GM18868 (cell line): ENCODE measurements around the gene JAZF1.
"Not testable (repeated sequence)": the region's sequence is repeated elsewhere in the genome, so short reads cannot be mapped to it uniquely, and the experiment has no call there.

Experiments used
- ATAC-seq: cut with Tn5 transposase; IDR thresholded peaks from one replicate; pipeline ENCODE4 v1.9.1; 2021; ENCODE audit warnings: mild to moderate bottlenecking, moderate library complexity; ENCODE audit not compliant: unreplicated experiment

The JAZF1 gene

DNA sequence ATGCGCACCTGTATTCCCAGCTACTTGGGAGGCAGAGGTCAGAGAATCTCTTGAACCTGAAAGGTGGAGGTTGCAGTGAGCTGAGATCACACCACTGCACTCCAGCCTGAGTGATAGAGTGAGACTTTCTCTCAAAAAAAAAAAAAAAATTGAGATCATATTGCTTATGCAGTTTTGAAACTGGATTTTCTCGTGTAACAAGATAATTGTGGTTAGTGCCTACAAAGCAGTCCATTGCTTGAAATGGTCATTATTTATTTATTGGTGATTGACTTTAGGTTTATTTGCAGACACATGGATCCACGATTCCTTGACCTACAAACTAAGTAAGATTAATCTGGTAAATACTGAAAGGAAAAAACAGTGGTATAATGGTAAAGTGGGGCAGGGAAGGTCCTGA, 290.8 kb downstream of the JAZF1 start:
- ATAC-seq: no peak

DNA sequence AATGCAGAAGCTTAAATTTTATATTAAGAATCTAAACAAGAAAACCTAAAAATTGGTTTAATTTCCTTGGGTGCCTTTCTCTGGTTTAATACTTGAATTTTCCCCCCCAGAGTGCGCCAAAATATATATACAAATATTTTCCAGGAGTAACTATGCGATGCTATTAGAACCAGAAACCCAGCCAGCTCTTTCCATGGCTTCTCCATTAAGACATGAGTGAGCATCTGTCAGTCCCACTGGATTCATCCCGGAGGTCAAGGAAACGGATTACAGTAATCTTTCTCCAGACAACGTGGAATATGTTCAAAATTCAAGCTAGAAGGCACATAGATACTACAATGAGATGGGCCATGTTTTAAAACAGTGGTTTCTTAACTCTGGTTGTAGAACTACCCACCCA, 291.9 kb downstream of the JAZF1 start:
- no peak for ATAC-seq

DNA sequence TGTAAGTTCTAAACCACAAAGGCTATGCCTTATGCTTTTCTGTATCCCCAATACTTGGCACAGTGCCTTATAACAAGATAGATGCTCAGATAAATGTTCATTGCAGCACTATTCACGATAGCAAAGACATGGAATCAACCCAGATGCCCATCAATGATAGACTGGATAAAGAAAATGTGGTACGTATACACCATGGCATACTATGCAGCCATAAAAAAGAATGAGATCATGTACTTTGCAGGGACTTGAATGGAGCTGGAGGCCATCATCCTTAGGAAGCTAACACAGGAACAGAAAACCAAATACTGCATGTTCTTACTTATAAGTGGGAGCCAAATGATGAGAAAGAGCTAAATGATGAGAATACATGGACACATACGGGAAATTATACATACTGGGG, 293.9 kb downstream of the JAZF1 start:
- not testable (repeated sequence) for ATAC-seq

DNA sequence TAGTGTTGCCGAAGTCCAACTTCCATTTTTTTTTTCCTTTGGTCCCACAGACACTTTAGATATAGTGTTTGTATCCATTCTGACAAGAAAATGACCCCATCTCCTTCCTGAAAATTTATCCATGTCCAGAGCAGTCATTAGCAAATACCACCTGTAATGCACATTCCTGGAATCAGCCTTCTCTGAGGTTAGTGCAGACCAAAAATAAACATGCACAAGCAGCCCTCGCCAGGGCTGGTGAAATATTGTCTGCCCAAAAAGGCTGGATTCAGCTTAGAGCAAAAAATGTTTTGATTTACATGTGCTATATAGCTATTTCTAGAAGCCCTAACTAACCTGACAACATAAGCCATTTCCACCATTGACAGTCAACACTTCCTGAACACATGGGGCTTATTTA, 294.9 kb downstream of the JAZF1 start:
- no peak for ATAC-seq

DNA sequence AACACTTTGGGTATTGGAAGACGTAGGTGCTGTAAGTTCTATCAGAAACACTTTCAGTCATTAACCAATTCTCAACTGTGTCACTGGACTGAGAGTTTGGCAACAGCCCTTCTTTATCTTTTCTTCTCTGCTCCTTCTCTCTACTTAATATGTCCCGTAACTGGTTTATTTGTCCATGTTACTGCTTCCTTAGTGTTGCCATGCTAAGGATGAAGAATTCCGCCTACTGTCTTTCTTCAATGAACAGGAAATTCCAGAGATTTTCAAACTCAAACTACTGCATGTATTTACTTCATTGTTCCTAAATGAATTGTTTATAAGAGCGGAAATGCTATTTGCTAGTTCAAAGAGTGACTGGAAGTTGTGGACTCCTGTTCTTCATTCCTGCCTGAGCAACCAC, 296.9 kb downstream of the JAZF1 start:
- ATAC-seq: no peak

DNA sequence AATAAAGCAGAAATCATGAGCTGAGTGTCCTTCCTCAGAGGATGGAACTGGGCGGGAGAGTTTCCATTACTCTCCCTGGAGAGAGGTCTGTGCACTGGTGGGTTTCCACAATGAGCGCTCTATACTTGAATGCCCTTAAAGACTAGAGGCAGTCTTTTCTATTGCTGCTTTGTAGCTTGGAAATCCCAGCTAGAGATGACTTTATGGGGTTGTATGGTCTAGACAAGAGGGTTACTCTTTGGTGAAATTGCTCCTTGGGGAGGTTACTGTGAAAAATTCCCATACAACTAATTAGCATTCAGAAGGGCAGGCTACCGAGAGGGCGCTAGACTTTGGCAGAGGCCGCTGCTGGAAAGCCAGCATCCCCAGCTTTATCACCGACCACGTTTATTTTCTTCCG, 303.8 kb downstream of the JAZF1 start:
- no peak for ATAC-seq

DNA sequence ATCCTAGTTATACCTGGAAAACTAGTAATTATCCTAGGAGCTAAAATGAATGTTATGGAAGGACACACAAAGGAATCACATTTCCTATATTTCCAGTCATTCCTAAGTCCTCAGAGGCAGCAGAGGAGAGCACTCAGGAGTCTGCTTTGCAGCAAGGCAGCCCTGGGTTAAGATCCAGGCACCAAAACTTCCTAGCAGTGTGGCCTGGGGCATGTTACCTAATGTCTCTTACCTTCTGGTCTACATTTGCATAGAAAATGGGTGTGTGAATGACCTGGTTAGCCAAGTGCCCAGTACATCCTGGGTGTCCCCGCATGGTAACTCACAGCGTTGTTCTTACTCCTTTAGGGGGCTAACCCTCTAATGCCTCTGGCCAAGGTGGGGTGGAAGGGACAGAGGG, 304.8 kb downstream of the JAZF1 start:
- no peak for ATAC-seq

DNA sequence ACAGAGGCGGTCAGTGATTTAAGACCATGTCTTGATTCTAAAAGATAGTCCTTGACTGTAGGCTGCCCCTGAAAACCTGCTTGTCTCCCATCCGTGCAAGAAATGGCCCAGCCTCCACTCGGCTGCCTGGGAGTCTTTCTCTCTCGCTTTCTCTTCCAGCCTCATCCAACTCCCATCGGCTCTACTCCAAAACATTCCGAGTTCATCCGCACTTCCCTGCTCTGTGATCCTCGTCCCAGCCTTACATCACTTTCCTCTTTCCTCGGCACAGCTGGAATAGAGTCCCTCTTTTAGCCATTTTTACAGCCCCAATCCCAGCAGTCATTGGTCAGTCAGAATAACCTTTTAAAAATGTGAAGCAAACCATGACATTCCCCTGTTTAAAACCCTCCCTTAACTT, 305.5 kb downstream of the JAZF1 start:
- ATAC-seq: no peak

DNA sequence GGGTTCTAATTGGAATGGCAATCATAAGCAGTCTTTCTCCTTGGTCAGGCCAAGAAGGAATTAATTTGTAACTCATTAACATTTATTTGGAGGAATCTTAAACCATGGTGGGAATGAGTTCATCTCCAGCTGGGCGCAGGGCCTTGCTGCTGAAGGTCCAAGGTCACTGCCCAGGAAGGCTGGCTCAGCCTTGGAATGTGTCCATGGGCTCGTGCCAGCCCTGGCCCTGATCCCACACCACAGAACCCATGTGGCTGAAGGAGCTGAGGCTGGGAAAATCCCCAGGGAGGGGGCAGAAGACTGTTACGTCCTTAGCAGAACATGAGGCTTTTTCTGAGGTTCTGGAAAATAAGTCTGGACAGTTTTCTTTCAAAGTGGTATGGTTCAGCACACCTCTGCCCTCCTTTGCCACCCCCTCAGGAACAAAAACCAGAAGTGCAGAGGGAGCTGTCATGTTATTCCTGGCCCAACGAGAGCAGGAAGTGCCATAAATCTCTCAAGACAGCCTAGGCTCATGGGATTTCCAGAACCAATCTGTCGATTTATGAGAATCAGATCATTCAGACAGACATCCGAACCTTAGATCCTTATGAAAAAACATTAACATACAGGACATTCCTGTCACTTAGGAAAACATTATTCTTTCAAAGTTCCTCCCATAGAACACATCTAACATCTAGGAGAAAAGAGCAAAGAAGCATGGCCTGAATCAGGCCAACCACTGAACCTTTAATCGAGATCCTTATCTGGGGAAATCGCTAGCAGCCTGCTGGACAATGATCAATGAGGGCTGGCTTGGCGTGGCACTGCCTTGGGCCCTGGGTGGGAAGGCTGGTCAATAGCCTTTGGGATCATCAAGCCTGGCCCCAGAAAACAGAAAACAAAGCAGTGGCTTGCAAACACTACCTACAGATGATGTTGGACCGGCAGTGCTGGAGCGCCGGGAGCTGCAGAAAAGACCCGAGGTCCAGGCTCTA, 306.3 kb downstream of the JAZF1 start:
- no peak for ATAC-seq

DNA sequence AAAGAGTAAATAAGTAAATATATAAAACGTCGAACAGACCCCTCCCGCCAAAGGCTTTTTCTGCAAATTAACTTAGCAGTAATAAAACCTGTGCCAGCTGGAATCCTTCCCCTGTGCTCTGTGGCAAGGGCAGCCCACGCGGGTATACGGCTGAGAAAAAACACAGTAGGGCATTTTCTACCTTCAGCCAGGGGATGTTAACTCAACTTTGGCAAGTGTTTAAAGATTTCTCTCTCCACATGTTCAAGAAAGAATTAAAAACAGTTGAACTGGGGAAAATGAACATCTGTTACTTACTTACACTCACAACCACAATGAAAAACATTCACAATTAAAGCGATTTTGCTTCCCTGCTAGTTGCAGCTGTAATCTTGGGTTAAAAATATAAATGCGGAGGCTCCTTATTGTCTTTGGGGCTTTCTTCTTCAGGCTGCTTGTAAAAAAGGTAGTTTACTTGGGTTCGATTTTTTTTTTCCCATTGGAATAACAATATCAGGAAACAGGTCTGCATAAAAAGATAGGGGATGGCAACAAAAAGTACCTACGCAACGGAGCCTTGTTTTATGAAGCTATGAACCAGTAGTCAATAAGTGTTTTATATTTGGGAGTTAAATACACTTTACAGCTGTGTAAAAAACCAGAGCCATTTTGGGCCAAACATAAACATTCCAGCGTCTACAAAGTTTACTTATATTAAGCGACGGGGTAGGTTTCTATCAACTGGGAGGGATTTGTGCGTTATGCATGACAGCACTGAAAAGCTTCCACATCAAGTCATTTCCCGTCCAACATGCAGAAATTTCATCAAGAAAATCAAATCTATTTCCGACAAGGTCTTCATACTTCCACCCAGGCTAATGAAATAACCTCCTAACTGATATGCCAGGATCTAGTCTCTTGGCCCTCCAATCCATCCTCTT, 308.0 kb downstream of the JAZF1 start:
- ATAC-seq: no peak

DNA sequence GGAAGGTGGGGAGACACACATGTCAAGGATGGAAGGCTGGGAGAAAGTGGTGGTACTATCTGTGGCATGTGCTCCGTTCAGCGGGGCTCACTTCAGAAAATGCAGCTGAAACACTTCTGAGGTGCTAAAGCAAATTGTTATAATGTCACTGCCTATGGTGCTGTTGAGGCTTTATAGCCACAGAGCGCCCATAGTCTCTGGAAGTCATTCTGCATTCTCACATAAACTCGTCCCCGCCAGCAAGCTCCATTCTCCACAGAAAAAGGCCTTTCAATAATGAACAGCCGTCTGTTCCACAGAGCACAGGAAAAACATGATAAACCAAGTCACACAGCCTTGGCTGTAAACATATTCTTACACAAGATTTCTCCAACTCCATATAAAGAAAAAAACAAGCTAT, 308.7 kb downstream of the JAZF1 start:
- ATAC-seq: no peak

DNA sequence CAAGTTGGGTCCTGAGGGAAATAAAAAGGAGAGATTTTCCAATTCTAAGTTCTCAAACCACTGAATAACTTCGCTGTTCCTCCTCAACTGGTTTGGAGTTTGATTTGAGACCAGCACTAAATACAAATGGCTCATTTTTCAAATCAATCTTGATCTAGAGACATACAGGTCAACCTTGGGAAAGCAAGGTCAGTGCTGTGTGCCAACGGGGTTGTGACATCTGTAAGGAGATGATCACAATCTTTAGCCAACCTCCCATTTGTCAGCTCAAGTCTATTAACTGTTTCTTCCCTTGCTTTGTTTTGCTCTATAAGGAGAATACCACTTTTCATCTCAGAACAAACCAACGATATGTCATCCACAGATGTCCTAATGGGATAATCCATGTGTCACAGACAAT, 309.5 kb downstream of the JAZF1 start:
- ATAC-seq: no peak

DNA sequence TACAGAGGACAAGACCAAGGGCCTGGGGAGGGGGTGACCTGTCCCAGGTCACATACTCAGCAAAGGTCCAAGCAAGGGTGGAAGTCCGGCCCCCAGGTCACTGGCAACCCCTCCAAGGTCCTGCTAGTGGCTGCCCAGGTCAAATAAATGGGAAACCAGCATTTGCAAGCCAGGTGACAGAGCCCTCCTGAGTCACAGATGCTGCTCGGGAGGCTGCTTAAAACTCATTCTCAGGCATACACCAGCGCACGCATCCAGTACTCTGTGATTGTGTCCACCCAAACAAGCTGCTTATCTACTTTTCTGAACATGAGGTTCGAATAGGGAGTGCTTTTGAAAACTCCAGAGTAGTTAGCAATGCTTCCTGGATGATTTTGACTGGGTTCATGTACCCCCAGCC, 310.0 kb downstream of the JAZF1 start:
- no peak for ATAC-seq

DNA sequence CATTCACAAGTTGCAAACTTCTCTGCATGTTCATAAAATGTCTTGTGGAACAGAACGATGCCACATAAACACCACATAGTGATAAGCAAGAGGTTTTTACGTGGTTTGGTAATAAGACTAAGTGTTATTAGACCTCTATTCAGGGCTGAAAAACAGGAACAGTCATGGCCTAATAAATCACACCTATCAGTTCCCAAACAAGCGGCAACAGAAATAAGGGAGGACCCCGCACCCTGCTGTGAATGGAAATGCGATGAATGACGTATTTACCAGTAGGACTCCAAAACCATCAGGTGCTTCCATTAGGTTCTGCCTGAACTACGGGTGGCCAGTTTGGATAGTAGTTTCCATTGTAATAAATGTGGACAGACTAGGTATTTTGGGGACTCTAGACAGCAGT, 311.5 kb downstream of the JAZF1 start:
- no peak for ATAC-seq

DNA sequence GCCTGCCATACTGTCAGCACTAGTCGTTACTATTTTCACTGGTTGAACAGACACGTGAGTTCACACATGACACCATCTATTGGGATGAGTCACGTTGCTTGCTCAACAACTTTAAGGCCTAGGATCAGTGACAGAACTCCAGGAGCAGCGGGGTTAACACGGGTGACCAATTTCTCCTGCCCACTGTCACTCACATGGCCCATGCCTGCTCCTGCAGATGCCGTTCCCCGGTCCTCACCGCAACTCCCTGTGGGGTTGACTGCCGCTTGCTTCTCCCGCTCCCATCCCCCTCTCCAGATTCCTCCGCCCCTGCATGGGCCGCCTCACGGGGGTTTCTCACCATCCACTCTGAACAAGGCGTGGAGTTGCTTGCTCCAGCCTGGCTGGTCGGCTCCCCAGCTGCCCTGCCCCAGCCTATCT, 312.5 kb downstream of the JAZF1 start:
- no peak for ATAC-seq

DNA sequence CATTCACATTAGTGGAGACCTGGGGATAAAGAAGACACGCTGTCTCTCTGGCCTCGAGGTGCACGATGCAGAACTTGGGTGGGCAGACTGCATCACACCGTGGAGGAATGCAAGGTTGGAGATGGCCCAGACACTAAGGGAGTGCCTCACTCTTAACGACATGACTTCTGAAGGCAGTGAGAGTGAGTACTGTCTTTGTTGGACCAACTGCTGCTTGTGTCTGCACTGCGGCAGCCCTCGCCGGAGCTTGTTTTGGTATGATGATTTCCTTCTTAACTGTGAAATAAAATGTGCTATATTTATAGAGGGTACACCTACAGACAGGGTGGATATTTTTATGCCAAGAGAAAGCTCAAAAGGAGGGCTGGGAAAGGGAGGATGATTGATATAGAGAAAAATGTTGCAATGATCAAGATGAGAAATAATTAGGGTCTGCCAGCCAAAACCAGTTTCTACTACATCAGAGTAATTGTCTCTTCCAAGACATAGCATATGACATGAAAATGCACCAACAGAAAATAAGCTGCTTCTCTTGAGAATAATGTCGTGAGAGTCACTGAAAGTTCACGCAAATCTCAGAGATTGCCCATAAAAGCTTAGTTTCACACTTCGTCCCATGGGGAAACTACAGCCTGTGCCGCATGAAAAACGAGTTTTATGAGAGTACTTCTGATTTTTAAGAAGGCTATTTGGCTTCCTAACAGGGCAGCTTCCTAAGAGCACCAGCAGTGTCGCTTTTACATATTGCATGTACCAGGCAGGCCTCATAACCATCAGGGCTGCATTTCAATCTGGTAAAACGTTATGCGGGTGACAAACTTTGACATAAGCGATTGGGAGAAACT, 313.5 kb downstream of the JAZF1 start:
- no peak for ATAC-seq

DNA sequence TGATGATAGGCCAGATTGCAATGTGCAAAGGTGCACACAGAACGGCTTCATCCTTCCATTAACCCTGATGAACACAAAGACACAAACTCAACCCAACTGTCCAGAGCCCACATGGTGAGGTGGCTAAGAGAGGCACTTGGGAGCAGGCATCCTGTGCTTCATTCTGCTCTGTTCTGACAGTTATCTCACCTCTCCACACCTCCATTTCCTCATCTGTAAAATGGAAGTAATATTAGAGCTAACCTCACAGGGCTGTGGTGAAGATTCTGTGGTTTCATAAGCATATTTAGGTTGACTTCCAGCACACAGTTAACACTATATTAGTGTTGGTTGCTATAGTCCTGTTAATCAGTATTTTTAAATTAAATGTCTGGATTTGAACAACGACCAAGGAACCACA, 314.3 kb downstream of the JAZF1 start:
- no peak for ATAC-seq

DNA sequence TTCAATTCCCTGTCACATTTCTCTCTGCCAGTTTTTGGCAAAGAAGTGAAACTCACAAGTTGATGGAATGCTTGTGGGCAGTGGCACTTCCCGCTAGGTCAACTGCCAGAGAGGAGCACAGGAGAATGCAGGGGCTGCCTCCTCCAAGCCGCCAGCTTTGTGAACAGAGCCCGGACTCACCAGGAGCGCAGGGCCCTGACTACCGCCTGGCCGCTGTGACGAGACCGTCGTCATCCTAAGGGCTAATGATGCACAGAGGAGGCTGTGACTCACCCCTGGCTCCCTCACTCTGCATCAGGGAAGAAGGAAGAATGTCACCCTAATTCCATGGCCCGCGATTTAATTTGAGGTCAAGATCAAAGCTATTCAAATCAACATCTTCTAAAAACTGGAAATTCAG, 316.7 kb downstream of the JAZF1 start:
- ATAC-seq: no peak

DNA sequence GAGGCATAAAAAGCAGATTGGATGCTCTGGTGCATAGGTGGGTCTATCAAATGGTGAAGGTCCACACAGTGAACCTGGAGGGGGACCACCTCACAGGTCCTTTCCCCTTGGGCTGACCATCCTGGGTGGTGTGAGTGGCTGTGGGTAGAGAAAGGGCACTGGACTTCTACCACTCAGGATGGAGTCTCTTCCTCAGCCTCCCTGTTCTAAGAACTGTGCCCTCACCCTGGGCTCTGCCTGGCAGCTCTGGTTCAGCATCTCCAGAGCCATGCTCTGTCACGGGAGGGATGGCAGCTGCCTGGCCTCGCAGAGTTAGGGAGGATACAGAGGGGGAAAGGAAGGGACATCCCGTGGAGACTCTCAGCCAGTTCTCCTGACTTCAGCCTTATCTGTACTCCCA, 318.8 kb downstream of the JAZF1 start:
- no peak for ATAC-seq

DNA sequence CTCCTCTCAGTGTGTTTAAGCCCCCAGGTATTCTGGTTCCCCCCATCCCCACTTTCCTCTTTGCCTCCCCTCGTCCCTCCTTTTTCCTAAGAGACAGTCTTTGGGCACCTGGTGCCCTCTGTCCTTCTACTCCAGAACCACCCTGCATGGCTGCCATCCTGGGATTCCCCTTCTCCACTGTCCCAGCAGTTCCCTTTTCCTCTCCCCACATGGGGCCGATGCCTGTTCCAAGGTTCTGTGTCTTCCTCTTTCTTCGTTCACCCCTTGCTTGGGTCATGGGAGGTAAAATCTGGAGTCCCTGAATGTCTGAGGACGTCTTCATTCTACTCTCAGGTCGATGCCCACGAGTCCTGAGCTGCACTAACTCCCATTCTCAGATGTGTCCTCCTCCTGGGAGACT, 319.8 kb downstream of the JAZF1 start:
- ATAC-seq: no peak
